Mucosa of stomach (tissue), 1 donor: Measurements from ENCODE around the gene CEP250.
A peak's percentile ranks its signal among the peaks of the same experiment; 100 is the strongest.
"Not testable (repeated sequence)": the region's sequence is repeated elsewhere in the genome, so short reads cannot be mapped to it uniquely, and the experiment has no call there.

Experiments used
- H3K27me3 ChIP-seq: one replicate; pipeline ENCODE4 v1.7.0; 2013; ENCODE audit warnings: mild to moderate bottlenecking, low read length; ENCODE audit not compliant: control insufficient read depth, insufficient read depth
- H3K36me3 ChIP-seq: one replicate; pipeline ENCODE4 v1.7.0; 2013; ENCODE audit warnings: low read length; ENCODE audit not compliant: control insufficient read depth, insufficient read depth
- H3K4me1 ChIP-seq: one replicate; pipeline ENCODE4 v1.7.0; 2013; ENCODE audit warnings: mild to moderate bottlenecking, low read length; ENCODE audit not compliant: control insufficient read depth, insufficient read depth
- H3K4me3 ChIP-seq: one replicate; pipeline ENCODE4 v1.7.0; 2013; ENCODE audit warnings: low read length
- H3K9ac ChIP-seq: one replicate; pipeline ENCODE4 v1.7.0; 2013; ENCODE audit warnings: mild to moderate bottlenecking, low read length, moderate library complexity
- H3K9me3 ChIP-seq: one replicate; pipeline ENCODE4 v1.7.0; 2013; ENCODE audit warnings: mild to moderate bottlenecking, low read length, moderate library complexity; ENCODE audit not compliant: control insufficient read depth
- donor health status: Pancreatic carcinoma.

CEP250 gene

DNA sequence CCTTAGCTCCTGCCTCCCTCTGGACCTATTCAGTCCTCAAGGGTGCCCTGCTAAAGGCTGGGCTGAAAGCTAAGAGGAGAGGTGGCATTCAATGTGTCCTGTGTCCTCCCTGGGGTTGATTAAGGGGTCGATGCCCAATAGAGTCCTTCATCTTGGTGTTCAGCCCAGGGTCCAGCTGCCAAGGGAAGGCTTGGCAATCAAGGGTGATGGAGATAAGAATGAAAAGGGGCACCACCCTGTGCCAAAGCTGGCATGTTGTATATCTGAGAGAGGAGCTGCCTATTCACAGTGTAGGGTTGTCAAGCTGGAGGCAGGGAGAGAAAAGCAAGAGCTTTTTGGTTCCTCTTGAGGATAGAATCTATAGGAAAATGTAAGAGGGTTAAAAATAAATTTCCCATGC lies 61.7 kb downstream of the CEP250 start:
- Histone ChIP-seq H3K9ac (no peak overlapping the region), H3K9me3 (no peaks in the 10 kb centered on the region), H3K27me3 (no peaks in the 10 kb centered on the region), H3K4me1 (peaks cover 24% of the 10 kb centered on the region), H3K4me3 (no peak overlapping the region), H3K36me3 (no peaks in the 10 kb centered on the region)

DNA sequence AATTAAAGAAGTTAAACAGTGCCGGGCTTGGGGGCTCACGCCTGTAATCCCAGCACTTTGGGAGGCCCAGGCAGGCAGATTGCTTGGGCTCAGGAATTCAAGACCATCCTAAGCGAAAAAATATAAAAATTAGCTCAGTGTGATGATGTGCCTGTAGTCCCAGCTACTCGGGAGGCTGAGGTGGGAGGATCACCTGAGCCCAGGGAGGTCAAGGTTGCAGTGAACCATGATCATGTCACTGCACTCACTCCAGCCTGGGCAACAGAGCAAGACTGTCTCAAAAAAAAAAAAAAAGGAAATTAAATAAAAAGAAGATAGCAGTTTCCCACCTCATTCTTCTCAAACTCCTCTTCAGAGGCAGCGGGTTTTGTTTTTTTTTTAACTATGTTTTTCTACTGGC lies 62.4 kb downstream of the CEP250 start:
- H3K27me3 ChIP-seq, H3K4me3 ChIP-seq, H3K9me3 ChIP-seq, H3K36me3 ChIP-seq, H3K9ac ChIP-seq: not testable (repeated sequence)
- peaks cover 24% of the 10 kb centered on the region for H3K4me1 ChIP-seq

DNA sequence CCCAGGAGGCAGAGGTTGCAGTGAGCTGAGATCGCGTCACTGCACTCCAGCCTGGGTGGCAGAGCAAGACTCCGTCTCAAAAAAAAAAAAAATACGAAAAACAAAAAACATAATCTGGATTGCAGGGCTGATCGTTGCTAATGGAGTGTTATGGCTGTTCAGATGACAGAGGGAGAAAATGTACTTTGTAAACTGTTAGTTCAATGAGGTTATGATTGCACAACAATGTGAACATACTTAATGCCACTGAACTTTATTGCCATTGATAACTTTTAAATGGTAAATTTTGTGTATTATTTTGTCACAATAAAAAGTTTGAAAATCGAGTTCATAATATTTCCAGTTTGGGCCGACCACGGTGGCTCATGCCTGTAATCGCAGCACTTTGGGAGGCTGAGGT lies 63.6 kb downstream of the CEP250 start:
- Histone ChIP-seq H3K4me3 (no peak overlapping the region), H3K4me1 (peaks cover 21% of the 10 kb centered on the region), H3K27me3 (no peaks in the 10 kb centered on the region), H3K36me3 (no peaks in the 10 kb centered on the region), H3K9ac (no peak overlapping the region), H3K9me3 (no peaks in the 10 kb centered on the region)

DNA sequence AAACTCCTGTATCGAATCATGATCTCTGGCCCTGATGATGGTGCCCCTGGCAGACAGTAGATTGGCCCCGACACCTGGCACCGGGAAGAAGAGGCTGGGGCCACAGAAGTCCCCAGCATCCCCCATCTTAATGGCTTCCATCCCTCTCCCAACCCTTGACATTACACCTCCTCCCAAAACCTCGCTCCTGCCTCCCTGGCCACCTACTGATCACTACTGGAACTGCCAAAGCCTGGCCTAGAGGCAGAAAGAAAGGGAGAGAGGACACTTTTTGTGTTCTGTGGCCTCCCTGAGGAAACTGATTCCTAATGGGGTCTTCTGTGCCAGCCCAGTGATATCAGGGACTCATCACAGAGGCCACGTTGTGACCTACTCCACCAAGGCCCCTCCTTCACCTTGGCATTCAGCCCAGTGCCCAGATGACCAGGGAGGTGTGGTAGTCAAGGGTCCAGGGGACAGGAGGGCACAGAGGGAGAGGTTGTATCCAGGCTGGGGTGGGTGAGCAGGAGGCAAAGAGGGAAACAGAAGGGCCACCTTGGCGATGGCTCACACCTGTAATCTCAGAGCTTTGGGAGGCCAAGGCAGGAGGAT lies 68.0 kb downstream of the CEP250 start:
- Histone ChIP-seq H3K9ac (no peak overlapping the region), H3K9me3 (no peaks in the 10 kb centered on the region), H3K36me3 (no peaks in the 10 kb centered on the region), H3K4me3 (no peak overlapping the region), H3K27me3 (no peaks in the 10 kb centered on the region), H3K4me1 (no peaks in the 10 kb centered on the region)

DNA sequence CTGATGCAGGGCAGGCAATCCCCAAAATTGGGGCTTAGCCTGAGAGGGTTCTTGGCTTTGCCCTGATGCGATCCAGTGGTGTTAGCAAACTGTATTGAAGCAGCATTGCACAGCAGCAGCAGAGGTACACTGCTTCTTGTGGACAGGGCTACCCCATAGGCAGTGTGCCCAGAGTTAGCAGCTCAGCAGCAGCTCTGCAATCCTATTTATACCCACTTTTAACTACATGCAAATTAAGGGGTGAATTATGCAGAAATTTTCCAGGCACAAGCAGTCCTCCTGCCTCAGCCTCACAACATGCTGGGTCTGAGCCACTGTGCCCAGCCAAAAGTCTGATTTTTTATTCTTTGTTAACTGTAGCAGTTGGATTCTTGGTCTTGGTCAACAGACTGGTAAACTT lies 70.2 kb downstream of the CEP250 start:
- H3K9ac ChIP-seq = no peak overlapping the region
- no peaks in the 10 kb centered on the region for H3K4me1 ChIP-seq
- no peaks in the 10 kb centered on the region for H3K36me3 ChIP-seq
- H3K4me3 ChIP-seq = no peak overlapping the region
- H3K27me3 ChIP-seq = no peaks in the 10 kb centered on the region
- no peaks in the 10 kb centered on the region for H3K9me3 ChIP-seq

DNA sequence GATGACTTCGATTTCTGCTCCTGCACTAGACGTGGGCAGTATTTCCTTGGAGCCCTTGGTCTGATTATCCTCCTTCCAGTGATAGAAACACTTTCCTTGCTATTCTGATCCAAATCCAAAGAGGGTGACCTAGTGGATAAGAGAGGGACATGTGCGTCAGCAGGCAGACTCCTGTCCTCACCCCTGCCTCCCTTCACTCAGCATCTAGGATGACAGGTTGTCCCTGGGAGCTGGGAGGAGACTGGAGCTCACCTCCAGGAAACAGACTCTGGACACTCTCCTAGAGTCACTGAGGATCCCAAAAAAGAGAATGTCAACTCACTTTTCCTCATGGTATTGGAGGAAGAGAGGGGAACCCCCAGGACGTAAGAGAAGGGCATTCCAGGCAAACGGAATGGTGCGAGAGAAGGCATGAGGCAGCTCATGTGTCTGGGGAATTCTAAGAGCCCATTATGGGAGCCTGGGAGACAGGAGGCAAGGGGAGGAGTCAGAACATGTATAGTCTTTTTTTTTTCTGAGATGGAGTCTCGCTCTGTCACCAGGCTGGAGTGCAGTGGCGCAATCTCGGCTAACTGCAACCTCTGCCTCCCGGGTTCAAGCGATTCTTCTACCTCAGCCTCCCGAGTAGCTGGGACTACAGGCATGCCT lies 71.8 kb downstream of the CEP250 start:
- Histone ChIP-seq H3K9me3 (no peaks in the 10 kb centered on the region), H3K9ac (no peak overlapping the region), H3K4me1 (no peaks in the 10 kb centered on the region), H3K4me3 (no peak overlapping the region), H3K27me3 (no peaks in the 10 kb centered on the region), H3K36me3 (no peaks in the 10 kb centered on the region)

DNA sequence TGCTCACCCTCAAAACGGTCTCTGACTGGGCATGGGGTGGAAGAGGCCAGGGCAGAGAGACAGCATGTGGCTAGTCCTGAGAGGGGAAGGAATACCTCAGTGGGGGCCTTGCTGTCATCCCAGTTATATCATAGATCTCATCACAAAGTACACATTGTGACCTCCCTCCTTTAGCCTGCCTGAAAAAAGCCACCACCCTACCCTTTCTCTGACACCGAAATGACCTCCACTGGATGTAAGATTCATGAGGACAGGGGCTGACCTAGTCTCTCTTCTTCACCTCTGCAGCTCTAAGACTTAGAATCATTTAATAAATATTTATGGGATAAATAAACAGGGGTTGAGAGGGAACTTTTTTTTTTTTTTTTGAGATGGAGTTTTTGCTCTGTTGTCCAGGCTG lies 74.2 kb downstream of the CEP250 start, which contains the start of gene C20orf173:
Gene C20orf173 (minus strand): TSS at position 101 of the 400 bp plus-strand sequence. CDS start 279 bp downstream, outside the sequence.
- Histone ChIP-seq H3K4me1 (no peaks in the 10 kb centered on the region), H3K9ac (no peak within 1 kb of the TSS), H3K36me3 (no peaks in the 10 kb centered on the region), H3K4me3 (no peak within 1 kb of the TSS), H3K27me3 (no peaks in the 10 kb centered on the region), H3K9me3 (no peaks in the 10 kb centered on the region)

DNA sequence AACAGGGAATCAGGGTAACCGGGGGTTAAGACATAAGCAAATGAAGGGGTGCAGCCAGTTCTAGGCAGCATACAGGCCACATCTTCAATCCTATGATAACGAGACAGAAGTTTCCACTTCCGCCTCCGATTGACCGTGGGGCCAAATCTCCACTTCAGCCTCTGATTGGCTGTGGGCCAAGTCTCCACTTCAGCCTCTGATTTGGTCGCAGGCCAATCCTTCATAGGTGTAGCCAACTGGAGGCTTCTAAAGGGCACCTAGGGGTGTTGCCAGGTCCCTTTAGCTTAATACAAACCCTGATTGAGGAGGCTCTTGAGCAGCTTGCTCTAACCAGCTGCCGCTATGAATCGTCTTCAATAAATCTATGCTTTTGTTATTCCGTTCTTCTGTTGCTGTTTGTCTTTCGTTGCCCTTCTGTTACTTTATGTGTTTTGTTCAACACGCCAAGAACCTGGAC lies 84.4 kb downstream of the CEP250 start:
- H3K4me3 ChIP-seq = no peak overlapping the region
- H3K4me1 ChIP-seq = peaks cover 12% of the 10 kb centered on the region
- H3K36me3 ChIP-seq = no peaks in the 10 kb centered on the region
- no peaks in the 10 kb centered on the region for H3K9me3 ChIP-seq
- no peak overlapping the region for H3K9ac ChIP-seq
- no peaks in the 10 kb centered on the region for H3K27me3 ChIP-seq

DNA sequence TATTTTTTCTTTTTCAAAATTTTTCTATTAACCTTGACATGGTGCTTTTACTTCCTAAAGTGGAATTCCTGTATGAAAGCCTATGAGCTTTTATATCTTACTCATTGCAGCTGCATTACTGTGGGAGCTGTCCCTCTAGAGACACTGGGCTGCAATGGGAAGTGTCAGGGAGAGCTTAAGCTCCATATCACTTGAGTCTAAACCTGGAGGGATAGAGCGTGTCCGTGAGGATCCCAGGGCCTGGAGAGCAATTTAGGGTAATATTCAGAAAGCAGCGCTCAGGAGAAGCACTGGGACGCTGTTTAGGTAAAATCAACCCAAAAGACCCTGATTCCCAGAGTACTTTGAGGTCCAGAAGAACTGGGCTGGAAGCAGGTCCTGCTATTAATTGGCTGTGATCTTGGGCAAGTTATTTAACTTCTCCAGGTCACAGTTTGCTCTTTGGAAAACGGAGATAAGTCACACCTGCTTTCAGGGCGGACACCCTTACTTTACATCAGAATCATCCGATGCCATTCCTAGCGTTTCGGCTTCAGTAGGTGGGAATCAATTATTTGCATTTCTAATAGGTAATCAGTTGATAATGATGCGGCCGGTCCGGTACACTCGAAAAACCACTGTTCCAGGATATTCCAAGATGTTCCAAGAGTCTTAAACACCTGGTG lies 85.9 kb downstream of the CEP250 start:
- Histone ChIP-seq H3K36me3 (no peaks in the 10 kb centered on the region), H3K27me3 (no peaks in the 10 kb centered on the region), H3K9me3 (no peaks in the 10 kb centered on the region), H3K4me1 (peaks cover 12% of the 10 kb centered on the region), H3K4me3 (no peak overlapping the region), H3K9ac (peak overlapping the region; percentile 4)

DNA sequence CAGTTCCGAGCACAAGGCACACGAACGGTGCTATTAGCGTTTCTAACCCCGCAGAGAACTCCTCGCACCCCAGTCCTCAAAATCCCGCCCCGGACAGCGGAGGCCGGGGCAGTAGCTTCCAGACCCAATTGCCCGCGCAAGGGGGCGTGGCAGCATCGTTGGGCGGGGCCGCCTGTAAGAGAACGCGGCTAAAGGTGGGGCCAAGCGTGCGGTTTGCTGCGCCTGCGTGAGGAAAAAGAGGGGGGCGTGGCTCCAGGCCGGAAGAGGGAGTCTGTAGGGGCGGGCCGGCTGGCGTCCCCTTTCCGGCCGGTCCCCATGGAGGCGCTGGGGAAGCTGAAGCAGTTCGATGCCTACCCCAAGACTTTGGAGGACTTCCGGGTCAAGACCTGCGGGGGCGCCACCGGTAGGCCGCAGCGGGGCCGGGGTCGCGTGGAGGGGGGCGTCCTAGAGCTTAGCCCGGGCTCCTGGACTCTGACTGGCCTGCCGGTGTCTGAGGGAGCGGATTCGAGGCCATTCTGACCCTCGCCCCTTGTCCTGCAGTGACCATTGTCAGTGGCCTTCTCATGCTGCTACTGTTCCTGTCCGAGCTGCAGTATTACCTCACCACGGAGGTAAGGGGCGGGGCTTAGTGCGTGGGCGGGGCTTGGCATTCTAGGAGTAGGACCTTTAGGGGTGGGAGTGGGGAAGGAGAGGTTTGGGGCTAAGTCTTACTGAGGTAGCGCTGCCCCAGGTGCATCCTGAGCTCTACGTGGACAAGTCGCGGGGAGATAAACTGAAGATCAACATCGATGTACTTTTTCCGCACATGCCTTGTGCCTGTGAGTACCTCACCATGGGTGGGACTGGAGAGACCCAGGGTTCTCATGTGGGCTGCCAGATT lies 86.6 kb downstream of the CEP250 start, which contains the start of gene ERGIC3:
Gene ERGIC3 (plus strand): TSS at position 296 of the 880 bp plus-strand sequence. CDS start 20 bp downstream, at position 316.
- Histone ChIP-seq H3K4me3 (peak within 1 kb of the TSS; percentile 88), H3K9me3 (no peaks in the 10 kb centered on the region), H3K9ac (peak within 1 kb of the TSS; percentile 86), H3K27me3 (no peaks in the 10 kb centered on the region), H3K36me3 (no peaks in the 10 kb centered on the region), H3K4me1 (peaks cover 12% of the 10 kb centered on the region)

DNA sequence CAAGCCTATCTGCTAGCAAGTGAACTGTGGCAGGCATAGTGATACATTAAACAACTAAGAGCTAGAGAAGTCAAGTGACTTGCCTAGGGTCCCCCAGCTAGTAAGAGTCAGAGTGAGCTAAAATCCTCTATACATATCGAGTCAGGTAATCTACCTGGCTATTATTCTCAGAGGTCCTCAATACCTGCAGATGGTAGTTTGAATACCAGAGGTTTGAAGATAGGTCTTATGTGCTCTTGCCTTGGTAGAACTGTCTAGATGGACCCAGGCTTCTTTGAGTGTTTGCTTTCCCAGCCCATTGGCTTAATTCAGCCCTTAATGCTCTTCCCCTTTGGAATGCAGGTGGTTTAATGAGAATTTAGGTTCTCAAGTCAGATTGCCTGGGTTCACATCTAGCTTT lies 87.6 kb downstream of the CEP250 start:
- Histone ChIP-seq H3K9me3 (no peaks in the 10 kb centered on the region), H3K36me3 (no peaks in the 10 kb centered on the region), H3K27me3 (no peaks in the 10 kb centered on the region), H3K4me1 (peaks cover 12% of the 10 kb centered on the region), H3K9ac (no peak overlapping the region), H3K4me3 (no peak overlapping the region)
